Right lobe of liver (tissue), 4 donors: ENCODE measurements around the gene CIZ1.

Source experiments
- POLR2A ChIP-seq: fragments of 450-650 bp; IDR thresholded peaks from one replicate; pipeline ENCODE4 v1.6.1; 2017; ENCODE audit warnings: antibody characterized with exemption, mild to moderate bottlenecking
- TF ChIP-seq, protein P1 (sequence below), 4 donors: fragments of 200-600 bp in 3 of 4; fragments of 450-650 bp in 1 of 4; IDR thresholded peaks; one replicate each; pipeline versions ENCODE4 v1.5.1 to v1.8.0; 2016 to 2022; ENCODE audit warnings: antibody characterized with exemption in 4 of 4, mild to moderate bottlenecking in 2 of 4
- donor health status: DM: no; HTN: no; CAD: no.
- donor health status: DM: no; HTN: no; CAD: no.
- donor health status: DM: no; HTN: yes; CAD: no.

DNA sequence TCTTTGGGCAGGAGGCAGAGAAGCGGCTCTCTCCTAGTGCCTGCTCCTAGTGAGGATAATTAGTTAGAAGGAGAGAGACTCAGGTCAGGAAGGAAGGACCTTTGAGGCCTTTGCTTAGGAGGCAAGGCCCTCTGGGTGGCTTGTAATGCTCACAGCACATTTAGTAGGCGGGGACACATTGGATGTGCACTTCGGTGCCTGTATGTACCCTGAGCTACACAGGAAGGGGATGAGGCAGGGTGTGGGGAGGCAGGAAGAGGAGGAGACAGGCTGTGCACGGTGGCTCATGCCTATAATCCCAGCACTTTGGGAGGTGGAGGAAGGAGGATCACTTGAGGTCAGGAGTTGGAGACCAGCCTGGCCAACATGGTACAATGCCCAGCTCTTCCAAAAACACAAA is 49.3 kb downstream of the CIZ1 start:
- no peak for TF ChIP-seq POLR2A
- TF ChIP-seq, protein P1, sequence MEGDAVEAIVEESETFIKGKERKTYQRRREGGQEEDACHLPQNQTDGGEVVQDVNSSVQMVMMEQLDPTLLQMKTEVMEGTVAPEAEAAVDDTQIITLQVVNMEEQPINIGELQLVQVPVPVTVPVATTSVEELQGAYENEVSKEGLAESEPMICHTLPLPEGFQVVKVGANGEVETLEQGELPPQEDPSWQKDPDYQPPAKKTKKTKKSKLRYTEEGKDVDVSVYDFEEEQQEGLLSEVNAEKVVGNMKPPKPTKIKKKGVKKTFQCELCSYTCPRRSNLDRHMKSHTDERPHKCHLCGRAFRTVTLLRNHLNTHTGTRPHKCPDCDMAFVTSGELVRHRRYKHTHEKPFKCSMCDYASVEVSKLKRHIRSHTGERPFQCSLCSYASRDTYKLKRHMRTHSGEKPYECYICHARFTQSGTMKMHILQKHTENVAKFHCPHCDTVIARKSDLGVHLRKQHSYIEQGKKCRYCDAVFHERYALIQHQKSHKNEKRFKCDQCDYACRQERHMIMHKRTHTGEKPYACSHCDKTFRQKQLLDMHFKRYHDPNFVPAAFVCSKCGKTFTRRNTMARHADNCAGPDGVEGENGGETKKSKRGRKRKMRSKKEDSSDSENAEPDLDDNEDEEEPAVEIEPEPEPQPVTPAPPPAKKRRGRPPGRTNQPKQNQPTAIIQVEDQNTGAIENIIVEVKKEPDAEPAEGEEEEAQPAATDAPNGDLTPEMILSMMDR (IDR thresholded peaks at IDR 0.05): no peak
